HG03280 (cell line): ENCODE results near the gene PRXL2B.

Source experiments
- ATAC-seq: cut with Tn5 transposase; IDR thresholded peaks from one replicate; pipeline ENCODE4 v1.9.1; 2021; ENCODE audit warnings: mild to moderate bottlenecking, moderate library complexity; ENCODE audit not compliant: unreplicated experiment

Gene PRXL2B

GRCh38 chr1:2632561-2633361, 46.2 kb downstream of the PRXL2B start, which contains the start of gene MMEL1:
TSS of gene MMEL1 (minus strand) at chr1:2633016. CDS start at chr1:2629484, 3,532 bp downstream.
- no peak for ATAC-seq

GRCh38 chr1:2633366-2633935, 46.9 kb downstream of the PRXL2B start:
- no peak for ATAC-seq

- ATAC-seq, result no peak
Measured at GRCh38 chr1:2633936-2634491, 47.4 kb downstream of the PRXL2B start.

- no peak for ATAC-seq
Measured at GRCh38 chr1:2635361-2636010, 48.9 kb downstream of the PRXL2B start.

- ATAC-seq, result no peak
Measured at GRCh38 chr1:2636733-2637132, 50.2 kb downstream of the PRXL2B start.

- ATAC-seq, result no peak
Measured at GRCh38 chr1:2637442-2638145, 51.0 kb downstream of the PRXL2B start.

GRCh38 chr1:2638466-2639115, 52.0 kb downstream of the PRXL2B start:
- ATAC-seq, result no peak

- ATAC-seq, result no peak
Measured at GRCh38 chr1:2639203-2639602, 52.6 kb downstream of the PRXL2B start.

- no peak for ATAC-seq
Measured at GRCh38 chr1:2639607-2640521, 53.3 kb downstream of the PRXL2B start.

- ATAC-seq, result no peak
Measured at GRCh38 chr1:2640626-2641025, 54.0 kb downstream of the PRXL2B start.
